Measurements from ENCODE around the gene DNM3. TPM values are rescaled to one million over a fixed set of nuclear protein-coding genes. Genes with fewer than 3 reads are reported as not detected.
"Not testable (repeated sequence)": the region's sequence is repeated elsewhere in the genome, so short reads cannot be mapped to it uniquely, and the experiment has no call there.

Gene DNM3
- 1 to 10 TPM in 1 of 3 donors, under 1 TPM in 2; 0.52 to 1.2 (median 0.99) TPM for polyA plus RNA-seq

DNA sequence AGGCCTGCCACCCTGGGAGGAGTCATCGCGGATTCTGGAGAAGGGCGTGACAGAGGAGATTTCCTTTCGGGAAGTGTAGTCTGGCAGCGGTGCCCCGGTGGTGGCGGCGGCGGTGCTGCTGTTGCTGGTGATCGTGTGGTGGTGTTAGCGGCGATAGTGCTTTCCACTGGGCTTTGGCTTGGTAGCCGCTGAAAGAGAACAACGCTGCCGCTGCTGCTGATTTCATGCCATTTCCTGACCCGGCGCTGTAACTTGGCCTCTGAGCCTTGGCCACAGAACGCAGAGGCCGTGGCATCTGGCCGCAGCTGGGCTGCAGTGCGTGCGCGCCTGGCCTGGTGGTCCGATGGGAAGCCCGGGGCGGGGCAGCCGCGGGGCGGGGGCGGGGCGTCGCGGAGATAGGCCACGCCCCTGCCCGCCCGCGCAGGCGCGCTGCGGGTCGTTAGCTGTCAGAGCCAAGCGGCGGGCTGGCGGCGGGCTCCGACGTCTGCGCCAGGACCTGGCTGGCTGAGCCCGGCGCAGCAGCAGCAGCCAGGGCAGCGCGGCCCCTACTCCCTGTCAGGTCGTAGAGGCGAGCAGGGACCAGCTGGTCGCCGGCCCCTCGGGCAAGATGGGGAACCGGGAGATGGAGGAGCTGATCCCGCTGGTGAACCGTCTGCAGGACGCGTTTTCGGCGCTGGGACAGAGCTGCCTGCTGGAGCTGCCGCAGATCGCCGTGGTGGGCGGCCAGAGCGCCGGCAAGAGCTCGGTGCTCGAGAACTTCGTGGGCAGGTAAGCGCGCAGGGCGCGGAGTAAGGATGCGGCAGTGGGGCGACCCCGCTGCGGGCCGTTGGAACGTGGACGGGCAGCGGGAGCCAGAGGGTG is at the start of gene DNM3:
Gene DNM3, plus strand, starts transcription at position 449 of the 861 bp plus-strand sequence. Its CDS starts 159 bp downstream, at position 608.
- H3K36me3 Mint-ChIP-seq: no peaks in the 10 kb centered on the region
- peaks cover 5 to 18% (median 16%) of the 10 kb centered on the region in 3 donors for H3K27me3 Mint-ChIP-seq (ENCODE audit: low read depth in 3 of 3)
- H3K4me1 Mint-ChIP-seq: peaks cover 17 to 21% of the 10 kb centered on the region in 2 donors
- peak within 1 kb of the TSS in 5 of 6 donors; percentile 62 to 76 (median 68) for H3K27ac Mint-ChIP-seq
- peak within 1 kb of the TSS; percentile 88 to 91 (median 88) for H3K4me3 Mint-ChIP-seq
- no peaks in the 10 kb centered on the region for H3K9me3 Mint-ChIP-seq
- peak; percentile 87 to 90 (median 90) for DNase-seq

- Mint-ChIP-seq H3K27ac (no peak overlapping the region), H3K4me1 (peaks cover 12 to 19% of the 10 kb centered on the region in 2 donors), H3K9me3 (no peaks in the 10 kb centered on the region), H3K36me3 (peaks cover 20 to 62% (median 36%) of the 10 kb centered on the region in 3 donors), H3K27me3 (ENCODE audit: low read depth in 3 of 3) (no peaks in the 10 kb centered on the region), H3K4me3 (no peak overlapping the region)
- DNase-seq: no peak
Observed at GRCh38 chr1:171792656-171793369, 48.5 kb upstream of the DNM3 start.

GRCh38 chr1:171793636-171794035 is 47.7 kb upstream of the DNM3 start:
- Mint-ChIP-seq H3K4me3 (no peak overlapping the region), H3K27ac (peak overlapping the region in 4 of 6 donors; percentile 18 to 68 (median 36)), H3K9me3 (no peaks in the 10 kb centered on the region), H3K36me3 (peaks cover 21 to 56% (median 31%) of the 10 kb centered on the region in 3 donors), H3K4me1 (peaks cover 10 to 16% of the 10 kb centered on the region in 2 donors), H3K27me3 (ENCODE audit: low read depth in 3 of 3) (no peaks in the 10 kb centered on the region)
- no peak for DNase-seq

- DNase-seq: peak in 2 of 3 donors; percentile 17 to 33
- Mint-ChIP-seq H3K27me3 (ENCODE audit: low read depth in 3 of 3) (no peaks in the 10 kb centered on the region), H3K4me3 (no peak overlapping the region), H3K36me3 (peaks cover 23 to 52% (median 28%) of the 10 kb centered on the region in 3 donors), H3K9me3 (no peaks in the 10 kb centered on the region), H3K27ac (peak overlapping the region in 5 of 6 donors; percentile 18 to 68 (median 46)), H3K4me1 (peaks cover 10 to 16% of the 10 kb centered on the region in 2 donors)
Observed at GRCh38 chr1:171794085-171794484, 47.2 kb upstream of the DNM3 start.

DNA sequence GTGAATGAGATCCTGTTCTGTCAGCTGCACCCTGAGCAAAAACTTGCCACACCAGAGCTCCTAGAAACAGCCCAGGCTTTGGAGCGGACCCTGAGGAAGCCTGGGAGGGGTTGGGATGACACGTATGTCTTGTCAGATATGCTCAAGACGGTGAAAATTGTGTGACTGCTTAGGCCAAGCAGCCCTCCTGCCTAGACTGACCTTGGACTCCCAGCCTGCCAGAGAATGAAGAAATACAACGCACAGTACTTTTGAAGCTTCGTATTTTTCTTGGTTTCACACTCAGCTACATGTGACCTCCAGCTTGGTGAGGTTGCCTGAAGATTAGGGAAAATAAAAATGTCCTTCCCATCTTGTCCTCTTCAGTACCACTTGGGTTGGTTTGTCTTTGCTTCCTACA is 44.7 kb upstream of the DNM3 start:
- H3K4me3 Mint-ChIP-seq: no peak overlapping the region
- H3K9me3 Mint-ChIP-seq: no peaks in the 10 kb centered on the region
- peaks cover 16 to 39% (median 21%) of the 10 kb centered on the region in 3 donors for H3K36me3 Mint-ChIP-seq
- H3K27ac Mint-ChIP-seq: no peak overlapping the region
- H3K4me1 Mint-ChIP-seq: peaks cover 10% of the 10 kb centered on the region in 2 donors
- DNase-seq: no peak
- no peaks in the 10 kb centered on the region for H3K27me3 Mint-ChIP-seq (ENCODE audit: low read depth in 3 of 3)

GRCh38 chr1:171798311-171798710 is 43.0 kb upstream of the DNM3 start:
- H3K9me3 Mint-ChIP-seq: no peaks in the 10 kb centered on the region
- peaks cover 10% of the 10 kb centered on the region in 2 donors for H3K4me1 Mint-ChIP-seq

DNA sequence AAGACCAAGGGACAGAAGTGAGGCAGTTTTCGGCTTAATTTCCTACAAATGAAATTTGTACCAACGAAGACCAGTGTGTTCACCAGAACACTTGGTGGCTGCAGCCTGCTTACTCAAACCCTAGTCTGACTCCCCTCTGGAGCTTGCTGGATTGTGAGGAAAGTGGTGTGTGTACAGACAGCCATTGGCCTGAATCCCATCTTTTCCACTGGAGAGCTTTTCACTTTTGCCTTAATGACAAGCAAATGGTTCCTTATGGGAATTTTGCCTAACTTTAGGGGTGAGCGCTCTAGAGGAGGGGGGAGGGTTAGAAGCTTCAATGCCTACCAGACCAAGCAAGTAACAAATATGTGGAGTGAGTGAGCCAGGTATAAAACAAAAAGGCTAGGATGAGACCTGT is 42.5 kb upstream of the DNM3 start:
- no peaks in the 10 kb centered on the region for H3K27me3 Mint-ChIP-seq (ENCODE audit: low read depth in 3 of 3)
- H3K27ac Mint-ChIP-seq: peak overlapping the region in 3 of 6 donors; percentile 10 to 47 (median 16)
- no peak for DNase-seq
- no peaks in the 10 kb centered on the region for H3K9me3 Mint-ChIP-seq
- H3K36me3 Mint-ChIP-seq: peaks cover 13 to 34% (median 20%) of the 10 kb centered on the region in 3 donors
- H3K4me3 Mint-ChIP-seq: no peak overlapping the region
- peaks cover 7 to 8% of the 10 kb centered on the region in 2 donors for H3K4me1 Mint-ChIP-seq

More at GRCh38 chr1:171798311-171798710, 43.0 kb upstream of the DNM3 start:
- peaks cover 16 to 37% (median 20%) of the 10 kb centered on the region in 3 donors for H3K36me3 Mint-ChIP-seq
- H3K27ac Mint-ChIP-seq: peak overlapping the region in 2 of 6 donors; percentile 10 to 16
- no peak overlapping the region for H3K4me3 Mint-ChIP-seq
- H3K27me3 Mint-ChIP-seq (ENCODE audit: low read depth in 3 of 3): no peaks in the 10 kb centered on the region
- DNase-seq: no peak

DNA sequence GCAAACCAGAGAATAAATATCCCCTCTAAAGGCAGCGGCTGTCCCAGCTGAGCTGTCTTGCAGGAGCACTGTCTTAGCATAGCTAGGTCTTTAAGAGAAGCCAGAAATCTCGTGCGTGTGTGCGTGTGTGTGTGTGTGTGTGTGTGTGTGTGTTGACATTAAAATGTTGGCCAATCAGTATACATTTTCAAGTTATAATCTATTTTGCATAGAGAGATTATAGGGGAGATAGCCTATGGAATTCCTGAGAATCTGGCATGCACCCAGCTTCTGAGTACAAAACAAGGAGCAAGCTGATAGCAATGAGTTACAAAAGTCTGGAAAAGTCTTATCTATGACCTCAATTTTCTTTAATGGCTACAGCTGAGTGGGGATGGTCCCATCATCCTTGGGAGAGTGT is 42.1 kb upstream of the DNM3 start:
- H3K27me3 Mint-ChIP-seq (ENCODE audit: low read depth in 3 of 3): no peaks in the 10 kb centered on the region
- DNase-seq: no peak
- H3K4me1 Mint-ChIP-seq: peaks cover 3 to 4% of the 10 kb centered on the region in 2 donors
- H3K36me3 Mint-ChIP-seq: peaks cover 11 to 30% (median 20%) of the 10 kb centered on the region in 3 donors
- no peak overlapping the region for H3K4me3 Mint-ChIP-seq
- no peaks in the 10 kb centered on the region for H3K9me3 Mint-ChIP-seq
- H3K27ac Mint-ChIP-seq: peak overlapping the region in 1 of 6 donors; percentile 47

DNA sequence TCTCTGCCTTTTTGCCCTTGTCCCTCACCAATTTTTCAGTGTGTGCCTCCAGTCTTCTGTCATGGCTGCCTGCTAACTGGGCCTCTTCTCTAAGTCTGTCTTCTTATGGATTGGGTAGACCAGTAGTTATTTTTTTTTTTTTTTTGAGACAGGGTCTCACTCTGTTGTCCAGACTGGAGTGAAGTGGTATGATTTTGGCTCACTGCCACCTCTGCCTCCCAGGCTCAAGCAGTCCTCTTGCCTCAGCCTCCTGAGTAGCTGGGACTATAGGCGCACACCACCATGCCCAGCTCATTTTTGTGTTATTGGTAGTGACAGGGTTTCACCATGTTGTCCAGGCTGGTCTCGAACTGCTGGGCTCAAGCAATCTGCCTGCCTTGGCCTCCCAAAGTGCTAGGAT is 41.6 kb upstream of the DNM3 start:
- H3K4me3 Mint-ChIP-seq; H3K9me3 Mint-ChIP-seq; DNase-seq; H3K27me3 Mint-ChIP-seq (ENCODE audit: low read depth in 3 of 3); H3K4me1 Mint-ChIP-seq; H3K27ac Mint-ChIP-seq: not testable (repeated sequence)
- peaks cover 11 to 25% (median 20%) of the 10 kb centered on the region in 3 donors for H3K36me3 Mint-ChIP-seq

DNA sequence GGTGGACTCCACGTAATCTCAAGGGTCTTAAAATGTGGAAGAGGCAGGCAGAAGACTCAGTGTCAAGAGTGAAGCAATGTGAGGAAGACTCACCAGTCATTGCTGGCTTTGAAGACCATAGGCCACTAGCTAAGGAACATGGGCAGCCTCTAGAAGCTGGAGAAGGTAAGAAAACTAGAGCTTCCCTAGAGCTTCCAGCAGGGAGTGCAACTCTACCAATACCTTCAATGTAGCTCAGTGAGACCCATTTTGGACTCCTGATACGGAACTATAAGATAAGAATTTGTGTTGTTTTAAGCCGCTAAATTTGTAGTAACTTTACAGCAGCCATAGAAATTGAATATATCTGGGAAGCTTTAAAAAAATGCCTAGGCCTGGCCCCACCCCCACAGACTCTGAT is 41.0 kb upstream of the DNM3 start:
- Mint-ChIP-seq H3K36me3 (peaks cover 11 to 20% (median 16%) of the 10 kb centered on the region in 3 donors), H3K9me3 (no peaks in the 10 kb centered on the region), H3K27me3 (ENCODE audit: low read depth in 3 of 3) (no peaks in the 10 kb centered on the region), H3K27ac (no peak overlapping the region), H3K4me1 (peaks cover 5 to 10% of the 10 kb centered on the region in 2 donors), H3K4me3 (no peak overlapping the region)
- DNase-seq: no peak

DNA sequence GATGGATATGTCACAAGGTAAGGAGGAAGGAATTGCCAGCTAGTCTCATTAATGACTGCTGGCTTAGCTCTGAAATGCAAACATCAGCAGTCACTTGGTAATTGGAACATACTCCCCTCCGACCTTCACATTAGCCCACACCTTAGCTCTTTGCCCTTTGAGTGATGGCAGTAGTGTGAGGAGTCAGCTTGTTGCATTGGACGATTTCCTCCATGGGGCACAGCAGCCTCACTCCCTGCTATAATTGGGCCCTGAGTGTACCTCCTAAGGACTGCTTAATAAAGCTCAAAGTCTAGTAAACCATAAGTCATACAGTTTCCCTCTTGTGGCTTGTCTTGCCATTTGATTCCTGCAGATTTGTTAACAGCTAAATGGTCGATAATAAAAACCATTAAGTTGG is 40.4 kb upstream of the DNM3 start:
- DNase-seq: no peak
- peaks cover 11 to 16% (median 16%) of the 10 kb centered on the region in 3 donors for H3K36me3 Mint-ChIP-seq
- no peak overlapping the region for H3K4me3 Mint-ChIP-seq
- H3K9me3 Mint-ChIP-seq: no peaks in the 10 kb centered on the region
- peaks cover 10 to 15% of the 10 kb centered on the region in 2 donors for H3K4me1 Mint-ChIP-seq
- no peaks in the 10 kb centered on the region for H3K27me3 Mint-ChIP-seq (ENCODE audit: low read depth in 3 of 3)
- no peak overlapping the region for H3K27ac Mint-ChIP-seq

DNA sequence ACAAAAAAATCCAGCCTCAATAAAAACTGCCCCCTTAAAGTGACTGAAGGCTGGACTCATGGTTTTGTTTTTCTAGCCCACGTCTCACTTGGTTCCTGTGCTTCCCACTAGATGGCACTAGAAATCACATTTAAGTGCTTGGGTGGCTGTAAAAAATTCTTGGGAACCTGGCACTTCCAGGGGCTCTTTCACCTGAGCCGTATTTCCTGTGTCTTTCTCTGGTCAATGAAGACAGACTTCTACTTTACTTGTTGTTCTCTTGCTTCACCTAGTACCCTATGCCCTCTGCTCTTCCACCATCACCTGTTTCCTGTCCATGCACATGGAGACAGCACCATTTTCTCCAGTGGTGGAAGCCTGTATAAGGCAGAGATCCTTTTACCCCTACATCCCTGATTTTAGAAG is 39.8 kb upstream of the DNM3 start:
- H3K4me1 Mint-ChIP-seq: peaks cover 13 to 21% of the 10 kb centered on the region in 2 donors
- H3K27me3 Mint-ChIP-seq (ENCODE audit: low read depth in 3 of 3): no peaks in the 10 kb centered on the region
- no peaks in the 10 kb centered on the region for H3K9me3 Mint-ChIP-seq
- no peak overlapping the region for H3K4me3 Mint-ChIP-seq
- peak overlapping the region in 1 of 6 donors; percentile 41 for H3K27ac Mint-ChIP-seq
- peaks cover 6 to 11% (median 11%) of the 10 kb centered on the region in 3 donors for H3K36me3 Mint-ChIP-seq
- DNase-seq: peak; percentile 21 to 30 (median 25)

- H3K27ac Mint-ChIP-seq: no peak overlapping the region
Observed at GRCh38 chr1:171802207-171802606, 39.1 kb upstream of the DNM3 start.

DNA sequence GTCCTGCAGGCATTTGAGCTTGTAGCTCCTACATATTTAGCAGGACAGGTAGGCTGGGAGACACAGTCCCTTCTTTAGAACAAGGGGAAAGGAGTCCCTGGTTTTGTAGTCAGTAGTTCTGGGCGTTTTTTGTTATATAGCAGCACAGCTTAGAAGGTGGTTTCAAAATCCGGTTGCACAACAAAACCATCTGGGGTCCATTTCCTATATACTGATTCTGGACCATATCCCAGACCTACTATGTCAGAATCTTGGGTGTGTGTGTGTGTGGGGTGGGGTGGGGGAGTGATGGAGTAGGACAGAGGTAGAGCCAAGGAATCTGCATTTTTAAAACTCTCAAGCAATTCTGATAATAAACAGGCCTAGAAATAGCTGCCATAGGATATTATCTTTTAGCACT is 38.3 kb upstream of the DNM3 start:
- H3K9me3 Mint-ChIP-seq: no peaks in the 10 kb centered on the region
- peaks cover 17 to 26% of the 10 kb centered on the region in 2 donors for H3K4me1 Mint-ChIP-seq
- H3K27ac Mint-ChIP-seq: peak overlapping the region in 1 of 6 donors; percentile 39
- no peak overlapping the region for H3K4me3 Mint-ChIP-seq
- peaks cover 0 to 11% (median 4%) of the 10 kb centered on the region in 3 donors for H3K36me3 Mint-ChIP-seq
- H3K27me3 Mint-ChIP-seq (ENCODE audit: low read depth in 3 of 3): no peaks in the 10 kb centered on the region
- no peak for DNase-seq

More at GRCh38 chr1:171802207-171802606, 39.1 kb upstream of the DNM3 start:
- H3K9me3 Mint-ChIP-seq: no peaks in the 10 kb centered on the region
- DNase-seq: no peak
- peaks cover under 1 to 11% (median 5%) of the 10 kb centered on the region in 3 donors for H3K36me3 Mint-ChIP-seq
- no peaks in the 10 kb centered on the region for H3K27me3 Mint-ChIP-seq (ENCODE audit: low read depth in 3 of 3)
- peaks cover 17 to 26% of the 10 kb centered on the region in 2 donors for H3K4me1 Mint-ChIP-seq
- no peak overlapping the region for H3K4me3 Mint-ChIP-seq

Data from immature natural killer cell (primary cell).